Measurements from ENCODE around the gene CHST13.

The CHST13 gene

DNA sequence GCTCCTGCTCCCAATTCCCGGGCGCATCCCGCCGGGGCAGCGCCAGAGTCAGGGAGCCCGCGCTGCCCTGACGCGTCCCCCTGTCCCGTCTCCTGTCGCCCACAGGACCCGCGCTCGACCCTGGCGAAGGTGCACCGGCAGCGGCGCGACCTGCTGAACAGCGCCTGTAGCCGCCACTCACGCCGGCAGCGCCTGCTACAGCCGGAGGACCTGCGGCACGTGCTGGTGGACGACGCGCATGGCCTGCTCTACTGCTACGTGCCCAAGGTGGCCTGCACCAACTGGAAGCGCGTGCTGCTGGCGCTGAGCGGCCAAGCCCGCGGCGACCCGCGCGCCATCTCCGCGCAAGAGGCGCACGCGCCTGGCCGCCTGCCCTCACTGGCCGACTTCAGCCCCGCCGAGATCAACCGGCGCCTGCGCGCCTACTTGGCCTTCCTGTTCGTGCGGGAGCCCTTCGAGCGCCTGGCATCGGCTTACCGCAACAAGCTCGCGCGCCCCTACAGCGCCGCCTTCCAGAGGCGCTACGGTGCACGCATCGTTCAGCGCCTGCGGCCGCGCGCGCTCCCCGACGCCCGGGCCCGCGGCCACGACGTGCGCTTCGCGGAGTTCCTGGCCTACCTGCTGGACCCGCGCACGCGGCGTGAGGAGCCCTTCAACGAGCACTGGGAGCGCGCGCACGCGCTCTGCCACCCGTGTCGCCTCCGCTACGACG lies 17.8 kb downstream of the CHST13 start:
- TF ChIP-seq, protein P1, sequence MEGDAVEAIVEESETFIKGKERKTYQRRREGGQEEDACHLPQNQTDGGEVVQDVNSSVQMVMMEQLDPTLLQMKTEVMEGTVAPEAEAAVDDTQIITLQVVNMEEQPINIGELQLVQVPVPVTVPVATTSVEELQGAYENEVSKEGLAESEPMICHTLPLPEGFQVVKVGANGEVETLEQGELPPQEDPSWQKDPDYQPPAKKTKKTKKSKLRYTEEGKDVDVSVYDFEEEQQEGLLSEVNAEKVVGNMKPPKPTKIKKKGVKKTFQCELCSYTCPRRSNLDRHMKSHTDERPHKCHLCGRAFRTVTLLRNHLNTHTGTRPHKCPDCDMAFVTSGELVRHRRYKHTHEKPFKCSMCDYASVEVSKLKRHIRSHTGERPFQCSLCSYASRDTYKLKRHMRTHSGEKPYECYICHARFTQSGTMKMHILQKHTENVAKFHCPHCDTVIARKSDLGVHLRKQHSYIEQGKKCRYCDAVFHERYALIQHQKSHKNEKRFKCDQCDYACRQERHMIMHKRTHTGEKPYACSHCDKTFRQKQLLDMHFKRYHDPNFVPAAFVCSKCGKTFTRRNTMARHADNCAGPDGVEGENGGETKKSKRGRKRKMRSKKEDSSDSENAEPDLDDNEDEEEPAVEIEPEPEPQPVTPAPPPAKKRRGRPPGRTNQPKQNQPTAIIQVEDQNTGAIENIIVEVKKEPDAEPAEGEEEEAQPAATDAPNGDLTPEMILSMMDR (IDR thresholded peaks at IDR 0.05) = no peak

- TF ChIP-seq, protein P1 (IDR thresholded peaks at IDR 0.05) = no peak
Measured at GRCh38 chr3:126542340-126543241, 18.6 kb downstream of the CHST13 start.

- TF ChIP-seq, protein P1 (IDR thresholded peaks at IDR 0.05) = no peak
Measured at GRCh38 chr3:126543457-126544061, 19.6 kb downstream of the CHST13 start.

- TF ChIP-seq, protein P1 (IDR thresholded peaks at IDR 0.05) = no peak
Measured at GRCh38 chr3:126544596-126545281, 20.8 kb downstream of the CHST13 start.

DNA sequence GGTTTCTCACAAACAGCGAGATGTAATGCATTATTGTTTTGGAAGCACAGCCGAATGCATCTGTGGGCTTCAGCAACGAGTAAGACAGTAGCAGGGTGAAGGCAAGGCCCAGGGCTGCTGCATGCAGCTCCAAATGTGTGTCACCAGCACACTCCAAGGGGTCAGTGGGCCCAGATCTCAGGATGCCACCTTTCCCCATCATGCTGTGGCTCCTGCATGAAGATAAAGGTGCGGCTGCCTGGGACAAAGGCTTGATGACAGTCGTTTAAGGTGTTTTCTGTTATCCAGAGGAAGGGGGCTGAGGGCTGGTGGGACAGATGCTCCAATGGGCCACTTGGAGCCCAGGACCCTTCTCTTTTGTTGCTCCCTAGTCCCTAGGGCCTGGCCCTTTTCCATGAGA lies 21.6 kb downstream of the CHST13 start:
- TF ChIP-seq, protein P1 (IDR thresholded peaks at IDR 0.05) = no peak

DNA sequence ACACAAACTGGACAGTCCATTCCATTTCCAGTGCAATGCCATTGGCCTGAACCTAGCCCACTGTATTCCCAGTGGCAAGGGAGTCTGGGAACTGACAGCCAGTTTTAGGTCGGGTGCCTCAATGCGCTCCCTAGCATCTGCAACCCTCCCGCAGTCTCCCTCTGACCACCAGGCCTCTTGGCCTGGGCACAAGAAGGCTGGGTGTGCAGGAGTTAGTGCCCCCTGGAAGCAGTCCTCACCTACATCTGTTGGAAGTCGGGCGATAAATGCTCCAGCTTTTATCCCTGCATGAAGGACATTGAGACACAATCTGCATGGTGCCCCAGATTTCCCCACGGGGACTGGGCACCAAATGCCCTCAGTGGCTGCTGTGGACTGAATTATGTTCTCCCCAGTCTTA lies 22.1 kb downstream of the CHST13 start:
- TF ChIP-seq, protein P1 (IDR thresholded peaks at IDR 0.05) = no peak

All from LNCAP (cell line).